GM23248 (cell line): ENCODE data around the gene NCOA4. TPM values are rescaled to one million over a fixed set of nuclear protein-coding genes. Genes with fewer than 3 reads are reported as not detected.

Source experiments
- DNase-seq: peaks from one replicate; pipeline ENCODE4 v3.0.0-alpha.2; 2015
- H2AFZ ChIP-seq: fragments of 200-600 bp; sonication (generic); 2 replicates; pipeline ENCODE4 v1.6.1; 2016; ENCODE audit warnings: antibody characterized with exemption
- H3F3A ChIP-seq: fragments of 200-600 bp; sonication (generic); 2 replicates; pipeline ENCODE4 v1.6.1; 2016; ENCODE audit warnings: mild to moderate bottlenecking, antibody characterized with exemption, mixed run types; ENCODE audit not compliant: insufficient read depth
- H3K27ac ChIP-seq: fragments of 200-600 bp; sonication (generic); 2 replicates; pipeline ENCODE4 v1.5.1; 2016; ENCODE audit warnings: mild to moderate bottlenecking
- H3K27me3 ChIP-seq: fragments of 200-600 bp; sonication (generic); replicated peaks from 2 replicates; pipeline ENCODE4 v1.6.1; 2016; ENCODE audit warnings: mild to moderate bottlenecking; ENCODE audit not compliant: insufficient read depth
- H3K36me3 ChIP-seq: fragments of 200-600 bp; sonication (generic); 2 replicates; pipeline ENCODE4 v1.6.1; 2016; ENCODE audit warnings: low read depth, mild to moderate bottlenecking
- H3K4me1 ChIP-seq: fragments of 200-600 bp; sonication (generic); 2 replicates; pipeline ENCODE4 v1.6.1; 2016; ENCODE audit warnings: mild to moderate bottlenecking; ENCODE audit not compliant: insufficient read depth
- H3K4me2 ChIP-seq: fragments of 200-600 bp; sonication (generic); one replicate; pipeline ENCODE4 v1.6.1; 2016; ENCODE audit warnings: mild to moderate bottlenecking; ENCODE audit not compliant: unreplicated experiment
- H3K4me3 ChIP-seq: fragments of 200-600 bp; sonication (generic); 2 replicates; pipeline ENCODE4 v1.5.1; 2016; ENCODE audit warnings: mild to moderate bottlenecking
- H3K79me2 ChIP-seq: fragments of 200-600 bp; sonication (generic); 2 replicates; pipeline ENCODE4 v1.6.1; 2016; ENCODE audit warnings: mild to moderate bottlenecking; ENCODE audit not compliant: insufficient read depth
- H3K9ac ChIP-seq: fragments of 200-600 bp; sonication (generic); 2 replicates; pipeline ENCODE4 v1.6.1; 2016; ENCODE audit warnings: mild to moderate bottlenecking
- H3K9me2 ChIP-seq: fragments of 200-600 bp; sonication (generic); 2 replicates; pipeline ENCODE4 v1.6.1; 2016; ENCODE audit warnings: mixed run types, mild to moderate bottlenecking, moderate library complexity; ENCODE audit not compliant: insufficient read depth
- H3K9me3 ChIP-seq: fragments of 200-600 bp; sonication (generic); one replicate; pipeline ENCODE4 v1.6.1; 2017; ENCODE audit warnings: low read depth
- H4K20me1 ChIP-seq: fragments of 200-600 bp; sonication (generic); 2 replicates; pipeline ENCODE4 v1.6.0; 2016; ENCODE audit not compliant: insufficient read depth
- EZH2 ChIP-seq: fragments of 200-600 bp; sonication (generic); IDR thresholded peaks from 2 replicates; pipeline ENCODE4 v1.6.1; 2018; ENCODE audit warnings: antibody characterized with exemption, mild to moderate bottlenecking; ENCODE audit not compliant: insufficient read depth, poor library complexity, severe bottlenecking
- EZH2phosphoT487 ChIP-seq: fragments of 200-600 bp; sonication (generic); IDR thresholded peaks from 2 replicates; pipeline ENCODE4 v1.6.1; 2018; ENCODE audit warnings: antibody characterized with exemption, moderate library complexity, mild to moderate bottlenecking, low read depth; ENCODE audit not compliant: insufficient read depth
- WGBS, 2 experiments: methylation state at CpG; one replicate each; pipeline ENCODE4 v1.1.6; 2015 to 2017; ENCODE audit warnings: low lambda C conversion rate in 2 of 2, low coverage in 1 of 2; ENCODE audit errors: missing lambda C conversion rate in 2 of 2; 5-methylcytosine and 5-hydroxymethylcytosine counted together
- in situ Hi-C: fragments of 300-500 bp; cut with MboI; formaldehyde crosslinking; loops from 2 replicates; pipeline ENCODE4 v1.15.0; 2020
- polyA plus RNA-seq: library from polyadenylated mRNA; unstranded; fragments of >200 nt; fragmentation: Nextera tagmentation; extraction: Ambion mirVana; gene quantifications from 2 replicates; pipeline ENCODE4 v1.2.1, GENCODE V29; 2016
- total RNA-seq: library from RNA; depleted of rRNA; stranded (reverse); fragments of >200 nt; shearing (Covaris generic); gene quantifications from 2 replicates; pipeline ENCODE4 v1.2.3, GENCODE V29; 2014

Gene NCOA4
- total and polyA plus RNA-seq, 2 experiments from 2014 or later: 112 to 164 TPM

- no peaks in the 10 kb centered on the region for H3K27me3 ChIP-seq
- H3K4me1 ChIP-seq: peaks cover 88% of the 10 kb centered on the region
- no peaks in the 10 kb centered on the region for H3K9me3 ChIP-seq
- peak overlapping the region; percentile 56; the same call in 1 of the 2 replicates for H3K27ac ChIP-seq
- peaks cover 94% of the 10 kb centered on the region for H3K79me2 ChIP-seq
- H3K4me2 ChIP-seq: peak overlapping the region; percentile 71
- peaks cover 22% of the 10 kb centered on the region for H3K36me3 ChIP-seq
- TF ChIP-seq EZH2 (no peak), EZH2phosphoT487 (no peak)
- no peak overlapping the region for H2AFZ ChIP-seq
- no peaks in the 10 kb centered on the region for H3K9me2 ChIP-seq
- in situ Hi-C loops: no loop called here
- no peak for DNase-seq
- H3F3A ChIP-seq: peaks cover 68% of the 10 kb centered on the region
- whole genome bisulfite sequencing, 2 experiments: 83 to 90% methylated on average over 3 of the region's 3 CpGs
- H3K9ac ChIP-seq: no peak overlapping the region
- H3K4me3 ChIP-seq: no peak overlapping the region
- no peaks in the 10 kb centered on the region; the same call in 1 of the 2 replicates for H4K20me1 ChIP-seq
Observed at GRCh38 chr10:46019177-46019528, 11.3 kb downstream of the NCOA4 start.

GRCh38 chr10:46018453-46019176 is 11.8 kb downstream of the NCOA4 start:
- Histone ChIP-seq H3K4me2 (peak overlapping the region; percentile 71), H3K4me1 (peaks cover 82% of the 10 kb centered on the region), H3K4me3 (peak overlapping the region; percentile 19; the same call in 1 of the 2 replicates), H3K36me3 (peaks cover 27% of the 10 kb centered on the region), H3F3A (peaks cover 64% of the 10 kb centered on the region), H3K27ac (peak overlapping the region; percentile 56), H2AFZ (no peak overlapping the region), H3K9me2 (no peaks in the 10 kb centered on the region), H4K20me1 (no peaks in the 10 kb centered on the region; the same call in 1 of the 2 replicates), H3K79me2 (peaks cover 94% of the 10 kb centered on the region), H3K27me3 (no peaks in the 10 kb centered on the region), H3K9me3 (no peaks in the 10 kb centered on the region), H3K9ac (peak overlapping the region; percentile 44)
- WGBS, 2 experiments: 47 to 48% methylated on average over 2 of the region's 2 CpGs
- no peak for TF ChIP-seq EZH2phosphoT487
- no peak for TF ChIP-seq EZH2
- in situ Hi-C loops: no loop called here
- DNase-seq: peak; percentile 42

GRCh38 chr10:46017733-46018132 is 12.7 kb downstream of the NCOA4 start:
- Histone ChIP-seq H3K4me2 (peak overlapping the region; percentile 71), H4K20me1 (no peaks in the 10 kb centered on the region; the same call in 1 of the 2 replicates), H3K79me2 (peaks cover 100% of the 10 kb centered on the region), H3K9me2 (no peaks in the 10 kb centered on the region), H3K27me3 (no peaks in the 10 kb centered on the region), H3K9ac (peak overlapping the region; percentile 44; the same call in 1 of the 2 replicates), H3F3A (peaks cover 68% of the 10 kb centered on the region), H3K9me3 (no peaks in the 10 kb centered on the region), H3K36me3 (peaks cover 36% of the 10 kb centered on the region), H2AFZ (no peak overlapping the region), H3K4me1 (peaks cover 81% of the 10 kb centered on the region), H3K4me3 (no peak overlapping the region), H3K27ac (peak overlapping the region; percentile 56)
- 82 to 84% methylated on average over 2 of the region's 2 CpGs for WGBS, 2 experiments
- TF ChIP-seq EZH2 (no peak), EZH2phosphoT487 (no peak)
- in situ Hi-C loops: no loop called here
- no peak for DNase-seq

GRCh38 chr10:46016811-46017210 is 13.6 kb downstream of the NCOA4 start:
- Histone ChIP-seq H3K4me1 (peaks cover 72% of the 10 kb centered on the region), H3K4me3 (no peak overlapping the region), H3K4me2 (peak overlapping the region; percentile 12), H3K27ac (0 out of 2 replicates have a peak overlapping the region, but pooled peaks have one; percentile 3), H3K9me2 (no peaks in the 10 kb centered on the region), H3K36me3 (peaks cover 43% of the 10 kb centered on the region), H2AFZ (no peak overlapping the region), H3K9me3 (no peaks in the 10 kb centered on the region), H3K79me2 (peaks cover 95% of the 10 kb centered on the region), H3K9ac (no peak overlapping the region), H3K27me3 (no peaks in the 10 kb centered on the region), H3F3A (peaks cover 60% of the 10 kb centered on the region), H4K20me1 (no peaks in the 10 kb centered on the region; the same call in 1 of the 2 replicates)
- WGBS, 2 experiments: 100% methylated on average over 1 of the region's 1 CpG
- in situ Hi-C loops: no loop called here
- no peak for DNase-seq
- TF ChIP-seq EZH2: no peak
- TF ChIP-seq EZH2phosphoT487: no peak
